Measurements from ENCODE around the gene ORM2.
"Not testable (repeated sequence)": the region's sequence is repeated elsewhere in the genome, so short reads cannot be mapped to it uniquely, and the experiment has no call there.

The ORM2 gene

GRCh38 chr9:114332474-114333040 lies 2.9 kb downstream of the ORM2 start:
- DNase-seq (ENCODE audit: low read depth), result not testable (repeated sequence)

GRCh38 chr9:114333718-114334117 lies 4.0 kb downstream of the ORM2 start:
- not testable (repeated sequence) for DNase-seq (ENCODE audit: low read depth)

- DNase-seq (ENCODE audit: low read depth), result no peak
These were observed 4.8 kb downstream of the ORM2 start for GRCh38 chr9:114334490-114334889.

GRCh38 chr9:114335745-114336144 lies 6.1 kb downstream of the ORM2 start:
- DNase-seq (ENCODE audit: low read depth), result no peak

- no peak for DNase-seq (ENCODE audit: low read depth)
These were observed 6.5 kb downstream of the ORM2 start for GRCh38 chr9:114336157-114336556.

GRCh38 chr9:114336699-114337395 lies 7.2 kb downstream of the ORM2 start:
- no peak for DNase-seq (ENCODE audit: low read depth)

- DNase-seq (ENCODE audit: low read depth), result no peak
These were observed 8.5 kb downstream of the ORM2 start for GRCh38 chr9:114338187-114338586.

GRCh38 chr9:114339130-114339908 lies 9.7 kb downstream of the ORM2 start:
- no peak for DNase-seq (ENCODE audit: low read depth)

GRCh38 chr9:114341152-114341830 lies 11.6 kb downstream of the ORM2 start:
- no peak for DNase-seq (ENCODE audit: low read depth)

- DNase-seq (ENCODE audit: low read depth), result no peak
These were observed 12.3 kb downstream of the ORM2 start for GRCh38 chr9:114341991-114342390.

GRCh38 chr9:114342755-114343440 lies 13.2 kb downstream of the ORM2 start:
- no peak for DNase-seq (ENCODE audit: low read depth)

GRCh38 chr9:114343471-114344187 lies 14.0 kb downstream of the ORM2 start:
- no peak for DNase-seq (ENCODE audit: low read depth)

GRCh38 chr9:114344188-114344566 lies 14.5 kb downstream of the ORM2 start:
- DNase-seq (ENCODE audit: low read depth), result no peak

GRCh38 chr9:114344692-114345091 lies 15.0 kb downstream of the ORM2 start:
- no peak for DNase-seq (ENCODE audit: low read depth)

- DNase-seq (ENCODE audit: low read depth), result no peak
These were observed 15.9 kb downstream of the ORM2 start for GRCh38 chr9:114345493-114346065.

GRCh38 chr9:114346146-114346545 lies 16.5 kb downstream of the ORM2 start:
- no peak for DNase-seq (ENCODE audit: low read depth)

- DNase-seq (ENCODE audit: low read depth), result no peak
These were observed 18.0 kb downstream of the ORM2 start for GRCh38 chr9:114347675-114348074.

- DNase-seq (ENCODE audit: low read depth), result no peak
These were observed 18.7 kb downstream of the ORM2 start for GRCh38 chr9:114348261-114348905.

- peak; percentile 90 for DNase-seq (ENCODE audit: low read depth)
These were observed 19.3 kb downstream of the ORM2 start for GRCh38 chr9:114348906-114349482.

Measured in HS-5 (cell line).